ENCODE measurements around the gene MRPS7. TPM values are rescaled to one million over a fixed set of nuclear protein-coding genes. Genes with fewer than 3 reads are reported as not detected.

MRPS7 gene
- total RNA-seq, 4 donors from 2014 or later = 27.1 to 54.0 (median 37.4) TPM

DNA sequence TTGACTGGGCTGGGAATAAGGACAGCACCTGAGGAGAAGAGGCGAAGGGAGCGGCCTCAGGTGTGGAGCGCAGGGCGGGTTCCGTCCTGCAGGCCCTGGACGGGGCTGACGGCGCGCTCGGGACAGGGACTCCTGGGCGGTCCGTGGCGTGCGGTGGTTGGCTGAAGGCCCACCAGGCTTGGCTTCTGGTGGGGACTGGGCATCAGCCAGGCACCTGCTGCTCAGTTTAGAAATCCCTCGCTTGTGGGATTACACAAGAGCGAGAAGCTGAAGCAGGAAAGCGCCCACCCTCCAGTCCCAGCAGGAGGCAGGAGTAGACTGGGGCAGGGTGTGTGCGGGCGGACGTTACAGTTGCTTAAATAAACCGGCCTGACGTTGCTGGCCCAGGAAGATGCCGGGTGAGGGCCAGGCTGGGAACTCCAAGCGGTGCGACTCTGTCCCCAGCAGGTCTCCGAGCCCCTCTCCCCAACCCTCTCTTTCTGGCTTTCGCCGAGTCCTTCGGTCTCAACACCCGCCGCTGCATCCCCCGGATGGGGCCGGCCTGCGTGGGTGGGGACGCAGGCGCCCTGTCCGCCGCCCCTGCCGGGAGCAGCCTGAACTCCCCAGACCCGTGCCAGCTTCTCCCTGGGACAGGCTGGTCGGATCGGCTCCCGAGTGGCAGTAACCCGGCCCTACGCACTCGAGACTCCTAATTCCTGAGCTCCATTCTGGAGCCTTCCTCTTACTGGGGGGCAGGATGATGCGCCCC lies 8.7 kb downstream of the MRPS7 start:
- Histone ChIP-seq H3K9me3 (no peaks in the 10 kb centered on the region), H3K4me1 (peaks cover 12 to 31% (median 21%) of the 10 kb centered on the region in 4 donors), H3K27me3 (no peaks in the 10 kb centered on the region), H3K36me3 (peaks cover 0 to 10% (median 4%) of the 10 kb centered on the region in 4 donors), H3K27ac (peak overlapping the region; percentile 94 to 100 (median 96)), H3K4me3 (peak overlapping the region; percentile 84 to 99 (median 92))
- TF ChIP-seq, protein P1, sequence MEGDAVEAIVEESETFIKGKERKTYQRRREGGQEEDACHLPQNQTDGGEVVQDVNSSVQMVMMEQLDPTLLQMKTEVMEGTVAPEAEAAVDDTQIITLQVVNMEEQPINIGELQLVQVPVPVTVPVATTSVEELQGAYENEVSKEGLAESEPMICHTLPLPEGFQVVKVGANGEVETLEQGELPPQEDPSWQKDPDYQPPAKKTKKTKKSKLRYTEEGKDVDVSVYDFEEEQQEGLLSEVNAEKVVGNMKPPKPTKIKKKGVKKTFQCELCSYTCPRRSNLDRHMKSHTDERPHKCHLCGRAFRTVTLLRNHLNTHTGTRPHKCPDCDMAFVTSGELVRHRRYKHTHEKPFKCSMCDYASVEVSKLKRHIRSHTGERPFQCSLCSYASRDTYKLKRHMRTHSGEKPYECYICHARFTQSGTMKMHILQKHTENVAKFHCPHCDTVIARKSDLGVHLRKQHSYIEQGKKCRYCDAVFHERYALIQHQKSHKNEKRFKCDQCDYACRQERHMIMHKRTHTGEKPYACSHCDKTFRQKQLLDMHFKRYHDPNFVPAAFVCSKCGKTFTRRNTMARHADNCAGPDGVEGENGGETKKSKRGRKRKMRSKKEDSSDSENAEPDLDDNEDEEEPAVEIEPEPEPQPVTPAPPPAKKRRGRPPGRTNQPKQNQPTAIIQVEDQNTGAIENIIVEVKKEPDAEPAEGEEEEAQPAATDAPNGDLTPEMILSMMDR (IDR thresholded peaks at IDR 0.05) = peak in 3 of 5 experiments; percentile 25 to 62 (median 48)
- TF ChIP-seq POLR2A (IDR thresholded peaks at IDR 0.05) (peak; percentile 75), POLR2AphosphoS5 (IDR thresholded peaks at IDR 0.05) (peak; percentile 18 to 80 (median 68)), EP300 (IDR thresholded peaks at IDR 0.05; ENCODE audit: low read depth) (no peak)
- peak; percentile 78 for DNase-seq
- intact Hi-C loops (cut with DNase I; ENCODE audit: low total_unique reads) = loop anchor here (5.0 kb wide), 1 partner anchor 137 kb away; the partner anchor contains the start of gene GRB2
- in situ Hi-C loops (cut with MboI; ENCODE audit: low pct_ligation_motif_present in 1 of 4, low pct_unique_long_range_greater_than_20kb in 1 of 4, low sequenced_read_pairs in 3 of 4) = no loop called here
- WGBS, 2 donors (ENCODE audit: low coverage in 1 of 2) = 1% methylated on average over 46 of the region's 47 CpGs; no CpG with 5 or more reads in 1 of the 2 donors

- H3K9me3 ChIP-seq = no peaks in the 10 kb centered on the region
- in situ Hi-C loops (cut with MboI; ENCODE audit: low pct_ligation_motif_present in 1 of 4, low pct_unique_long_range_greater_than_20kb in 1 of 4, low sequenced_read_pairs in 3 of 4) = no loop called here
- peaks cover 0 to 7% (median 2%) of the 10 kb centered on the region in 4 donors for H3K36me3 ChIP-seq
- no peaks in the 10 kb centered on the region for H3K27me3 ChIP-seq
- 0% methylated on average over 23 of the region's 39 CpGs; no CpG with 5 or more reads in 1 of the 2 donors for WGBS, 2 donors (ENCODE audit: low coverage in 1 of 2)
- no peak for TF ChIP-seq POLR2A (IDR thresholded peaks at IDR 0.05)
- no peak for TF ChIP-seq POLR2AphosphoS5 (IDR thresholded peaks at IDR 0.05)
- no peak for TF ChIP-seq EP300 (IDR thresholded peaks at IDR 0.05; ENCODE audit: low read depth)
- TF ChIP-seq, protein P1 (IDR thresholded peaks at IDR 0.05) = no peak
- peaks cover 12 to 31% (median 21%) of the 10 kb centered on the region in 4 donors for H3K4me1 ChIP-seq
- intact Hi-C loops (cut with DNase I; ENCODE audit: low total_unique reads) = loop anchor here (5.0 kb wide), 1 partner anchor 136 kb away; the partner anchor contains the start of gene GRB2
- no peak for DNase-seq
- H3K4me3 ChIP-seq = peak within 1 kb of the TSS; percentile 84 to 99 (median 92)
- H3K27ac ChIP-seq = peak within 1 kb of the TSS; percentile 94 to 100 (median 96)
These were observed 9.2 kb downstream of the MRPS7 start, which contains the start of gene MIF4GD for GRCh38 chr17:75270966-75271232. Gene MIF4GD, minus strand, starts transcription at chr17:75271231. Its CDS starts 1,036 bp downstream, at chr17:75270195.

DNA sequence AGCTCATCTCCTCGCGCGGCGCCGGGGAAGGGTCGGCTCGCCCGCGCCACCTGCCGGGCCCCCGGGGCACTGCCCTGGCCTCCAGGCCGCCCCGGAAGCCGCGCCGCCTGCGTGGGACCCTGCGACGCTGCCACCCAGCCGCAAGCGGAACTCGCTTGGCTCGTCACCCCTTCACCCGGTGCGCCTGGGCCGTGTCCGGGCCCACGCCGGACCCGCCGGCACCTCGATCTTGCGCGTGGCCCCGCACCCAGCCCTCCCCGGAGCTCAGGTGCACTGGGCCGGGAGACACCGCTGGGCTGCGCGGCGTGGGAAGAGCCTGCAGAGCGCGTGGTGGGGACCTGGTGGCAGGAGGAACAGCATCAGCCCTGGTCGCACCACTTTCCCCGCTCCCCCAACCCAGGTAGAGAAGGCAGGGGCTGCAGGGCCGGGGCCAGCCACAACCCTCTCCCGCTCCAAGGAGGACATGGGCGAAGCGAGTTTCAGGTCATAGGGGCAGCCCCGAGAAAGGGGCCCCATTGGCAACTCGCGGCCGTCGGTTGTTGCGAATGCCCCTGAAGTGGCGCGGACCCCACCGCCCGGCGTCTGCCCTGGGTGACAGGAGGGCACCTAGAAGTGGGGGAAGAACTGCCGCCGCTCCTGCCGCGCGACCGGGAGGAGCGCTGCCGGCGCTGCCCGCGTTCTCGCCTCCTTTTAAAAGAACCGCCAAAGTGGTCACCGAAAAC lies 9.7 kb downstream of the MRPS7 start:
- intact Hi-C loops (cut with DNase I; ENCODE audit: low total_unique reads) = loop anchor here (5.0 kb wide), 1 partner anchor 136 kb away; the partner anchor contains the start of gene GRB2
- WGBS, 2 donors (ENCODE audit: low coverage in 1 of 2) = 1% methylated on average over 57 of the region's 74 CpGs; no CpG with 5 or more reads in 1 of the 2 donors
- H3K9me3 ChIP-seq = no peaks in the 10 kb centered on the region
- H3K36me3 ChIP-seq = peaks cover 0 to 2% (median 0%) of the 10 kb centered on the region in 4 donors
- in situ Hi-C loops (cut with MboI; ENCODE audit: low pct_ligation_motif_present in 1 of 4, low pct_unique_long_range_greater_than_20kb in 1 of 4, low sequenced_read_pairs in 3 of 4) = no loop called here
- H3K27ac ChIP-seq = peak overlapping the region; percentile 94 to 100 (median 96)
- TF ChIP-seq POLR2AphosphoS5 (IDR thresholded peaks at IDR 0.05) (peak in 1 of 3 donors; percentile 46), POLR2A (IDR thresholded peaks at IDR 0.05) (peak; percentile 38), EP300 (IDR thresholded peaks at IDR 0.05; ENCODE audit: low read depth) (no peak)
- TF ChIP-seq, protein P1 (IDR thresholded peaks at IDR 0.05) = peak; percentile 26 to 81 (median 66)
- DNase-seq = peak; percentile 87
- H3K4me1 ChIP-seq = peaks cover 12 to 31% (median 21%) of the 10 kb centered on the region in 4 donors
- H3K4me3 ChIP-seq = peak overlapping the region; percentile 84 to 99 (median 86)
- H3K27me3 ChIP-seq = no peaks in the 10 kb centered on the region
